ENCODE data around the gene C19orf38.

C19orf38 gene

GRCh38 chr19:10830370-10830769 lies 17.8 kb upstream of the C19orf38 start:
- in situ Hi-C loops (cut with HindIII; ENCODE audit: low sequenced_read_pairs): no loop called here
- no peak overlapping the region for H3K4me3 ChIP-seq (ENCODE audit: low read depth, low read length)
- TF ChIP-seq CTCF (IDR thresholded peaks at IDR 0.05; ENCODE audit: low read depth, low read length): no peak

GRCh38 chr19:10830931-10831779 lies 17.1 kb upstream of the C19orf38 start:
- H3K4me3 ChIP-seq (ENCODE audit: low read depth, low read length): no peak overlapping the region
- in situ Hi-C loops (cut with HindIII; ENCODE audit: low sequenced_read_pairs): no loop called here
- no peak for TF ChIP-seq CTCF (IDR thresholded peaks at IDR 0.05; ENCODE audit: low read depth, low read length)
- DNase-seq (ENCODE audit: low read depth, low spot score): no peak

More at GRCh38 chr19:10830370-10830769, 17.8 kb upstream of the C19orf38 start:
- DNase-seq (ENCODE audit: low read depth, low spot score): no peak

- in situ Hi-C loops (cut with HindIII; ENCODE audit: low sequenced_read_pairs): no loop called here
- DNase-seq (ENCODE audit: low read depth, low spot score): no peak
- no peak for TF ChIP-seq CTCF (IDR thresholded peaks at IDR 0.05; ENCODE audit: low read depth, low read length)
- H3K4me3 ChIP-seq (ENCODE audit: low read depth, low read length): no peak overlapping the region
These were observed 16.0 kb upstream of the C19orf38 start for GRCh38 chr19:10831987-10832938.

GRCh38 chr19:10832939-10833296 lies 15.3 kb upstream of the C19orf38 start:
- TF ChIP-seq CTCF (IDR thresholded peaks at IDR 0.05; ENCODE audit: low read depth, low read length): no peak
- in situ Hi-C loops (cut with HindIII; ENCODE audit: low sequenced_read_pairs): no loop called here
- no peak overlapping the region for H3K4me3 ChIP-seq (ENCODE audit: low read depth, low read length)
- no peak for DNase-seq (ENCODE audit: low read depth, low spot score)

- no peak for DNase-seq (ENCODE audit: low read depth, low spot score)
- TF ChIP-seq CTCF (IDR thresholded peaks at IDR 0.05; ENCODE audit: low read depth, low read length): no peak
- H3K4me3 ChIP-seq (ENCODE audit: low read depth, low read length): peak overlapping the region; percentile 43
- in situ Hi-C loops (cut with HindIII; ENCODE audit: low sequenced_read_pairs): no loop called here
These were observed 13.0 kb upstream of the C19orf38 start for GRCh38 chr19:10835089-10835753.
